Head of caudate nucleus (tissue), 42 donors: ENCODE data around the gene LIMS2.

Experiments used
- DNase-seq, 42 donors: peaks; one replicate each; pipeline versions ENCODE4 v3.0.0 to v3.0.0-alpha.2; 2020 to 2021; ENCODE audit warnings: mixed read lengths in 7 of 42
- intact Hi-C: fragments of 100-400 bp; cut with DNase I; formaldehyde crosslinking; loops from one replicate; pipeline ENCODE4 v1.15.0; 2022

LIMS2 gene

GRCh38 chr2:127604986-127605385 is 70.3 kb downstream of the LIMS2 start:
- intact Hi-C loops, result no loop called here
- DNase-seq, result peak in 7 of 42 donors; percentile 4 to 34 (median 7)

- intact Hi-C loops, result loop anchor here (10.0 kb wide), 1 partner anchor 96 kb away; no protein-coding TSS in a partner anchor
- DNase-seq, result no peak
These were observed 76.1 kb downstream of the LIMS2 start for GRCh38 chr2:127599211-127599610.

- intact Hi-C loops, result loop anchor here (10.0 kb wide), 1 partner anchor 96 kb away; no protein-coding TSS in a partner anchor
- no peak for DNase-seq
These were observed 76.6 kb downstream of the LIMS2 start for GRCh38 chr2:127598711-127599110.

GRCh38 chr2:127597984-127598380 is 77.3 kb downstream of the LIMS2 start:
- DNase-seq, result peak in 2 of 42 donors; percentile 1 to 8
- intact Hi-C loops, result loop anchor here (10.0 kb wide), 1 partner anchor 97 kb away; no protein-coding TSS in a partner anchor

- peak in 7 of 42 donors; percentile 3 to 35 (median 6) for DNase-seq
- intact Hi-C loops, result loop anchor here (10.0 kb wide), 1 partner anchor 97 kb away; no protein-coding TSS in a partner anchor
These were observed 78.0 kb downstream of the LIMS2 start for GRCh38 chr2:127597046-127597983.

GRCh38 chr2:127596311-127597045 is 78.9 kb downstream of the LIMS2 start:
- intact Hi-C loops, result loop anchor here (10.0 kb wide), 1 partner anchor 98 kb away; no protein-coding TSS in a partner anchor
- DNase-seq, result peak in 5 of 42 donors; percentile 4 to 11 (median 8)

- intact Hi-C loops, result loop anchor here (10.0 kb wide), 1 partner anchor 101 kb away; no protein-coding TSS in a partner anchor
- peak in 5 of 42 donors; percentile 5 to 22 (median 10) for DNase-seq
These were observed 81.2 kb downstream of the LIMS2 start for GRCh38 chr2:127594116-127594591.

- DNase-seq, result peak in 5 of 42 donors; percentile 2 to 21 (median 11)
- intact Hi-C loops, result loop anchor here (10.0 kb wide), 1 partner anchor 101 kb away; no protein-coding TSS in a partner anchor
These were observed 81.9 kb downstream of the LIMS2 start for GRCh38 chr2:127593228-127594115.

- intact Hi-C loops, result loop anchor here (10.0 kb wide), 1 partner anchor 102 kb away; no protein-coding TSS in a partner anchor
- peak in 4 of 42 donors; percentile 8 to 31 (median 18) for DNase-seq
These were observed 82.5 kb downstream of the LIMS2 start for GRCh38 chr2:127592761-127593227.

- intact Hi-C loops, result loop anchor here (10.0 kb wide), 1 partner anchor 103 kb away; no protein-coding TSS in a partner anchor
- DNase-seq, result peak in 41 of 42 donors; percentile 50 to 88 (median 69)
These were observed 84.0 kb downstream of the LIMS2 start for GRCh38 chr2:127591221-127591923.

GRCh38 chr2:127590386-127591190 is 84.7 kb downstream of the LIMS2 start:
- intact Hi-C loops, result loop anchor here (10.0 kb wide), 1 partner anchor 104 kb away; no protein-coding TSS in a partner anchor
- peak in 6 of 42 donors; percentile 6 to 31 (median 10) for DNase-seq

- intact Hi-C loops, result loop anchor here (10.0 kb wide), 1 partner anchor 105 kb away; no protein-coding TSS in a partner anchor
- peak in 4 of 42 donors; percentile 0 to 25 (median 2) for DNase-seq
These were observed 85.5 kb downstream of the LIMS2 start for GRCh38 chr2:127589841-127590240.

GRCh38 chr2:127589358-127589757 is 86.0 kb downstream of the LIMS2 start:
- DNase-seq, result peak in 5 of 42 donors; percentile 3 to 28 (median 4)
- intact Hi-C loops, result no loop called here
